Measurements from ENCODE around the gene IDH3B.

The IDH3B gene

DNA sequence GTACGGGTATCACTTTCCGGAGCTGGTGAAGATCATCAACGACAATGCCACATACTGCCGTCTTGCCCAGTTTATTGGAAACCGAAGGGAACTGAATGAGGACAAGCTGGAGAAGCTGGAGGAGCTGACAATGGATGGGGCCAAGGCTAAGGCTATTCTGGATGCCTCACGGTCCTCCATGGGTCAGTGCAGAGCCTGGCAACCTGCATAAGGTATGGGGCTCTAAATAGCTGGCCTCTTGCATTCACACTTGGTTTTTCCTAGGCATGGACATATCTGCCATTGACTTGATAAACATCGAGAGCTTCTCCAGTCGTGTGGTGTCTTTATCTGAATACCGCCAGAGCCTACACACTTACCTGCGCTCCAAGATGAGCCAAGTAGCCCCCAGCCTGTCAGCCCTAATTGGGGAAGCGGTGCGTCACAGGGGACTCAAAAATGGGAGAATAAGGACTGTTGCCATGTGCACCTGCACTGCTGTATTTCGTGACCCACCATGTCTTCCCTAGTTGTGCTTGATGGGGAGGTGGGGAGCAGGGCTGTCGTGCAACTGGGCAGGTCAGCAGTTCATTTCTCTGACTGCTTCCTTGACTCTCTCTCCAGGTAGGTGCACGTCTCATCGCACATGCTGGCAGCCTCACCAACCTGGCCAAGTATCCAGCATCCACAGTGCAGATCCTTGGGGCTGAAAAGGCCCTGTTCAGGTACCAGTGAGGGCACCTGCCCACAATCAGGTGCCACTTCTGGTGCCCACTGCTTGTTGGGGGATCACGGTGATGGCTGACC lies 8.5 kb downstream of the IDH3B start:
- no peak for DNase-seq

DNA sequence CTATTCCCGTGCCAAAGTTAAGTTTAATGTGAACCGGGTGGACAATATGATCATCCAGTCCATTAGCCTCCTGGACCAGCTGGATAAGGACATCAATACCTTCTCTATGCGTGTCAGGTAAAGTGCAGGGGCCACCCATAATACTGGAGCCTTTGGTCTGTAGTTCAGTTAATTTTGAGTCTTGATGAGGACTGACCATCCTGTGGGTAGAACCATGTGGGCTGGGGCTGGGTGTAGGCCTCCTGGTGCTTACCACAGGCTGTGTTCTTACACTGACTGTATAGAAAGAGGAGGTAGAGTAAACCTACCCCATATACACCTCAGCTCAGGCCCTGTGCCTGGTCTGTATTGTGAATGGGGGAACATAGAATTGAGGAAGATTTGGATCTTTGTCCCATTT lies 9.2 kb downstream of the IDH3B start:
- DNase-seq = no peak

DNA sequence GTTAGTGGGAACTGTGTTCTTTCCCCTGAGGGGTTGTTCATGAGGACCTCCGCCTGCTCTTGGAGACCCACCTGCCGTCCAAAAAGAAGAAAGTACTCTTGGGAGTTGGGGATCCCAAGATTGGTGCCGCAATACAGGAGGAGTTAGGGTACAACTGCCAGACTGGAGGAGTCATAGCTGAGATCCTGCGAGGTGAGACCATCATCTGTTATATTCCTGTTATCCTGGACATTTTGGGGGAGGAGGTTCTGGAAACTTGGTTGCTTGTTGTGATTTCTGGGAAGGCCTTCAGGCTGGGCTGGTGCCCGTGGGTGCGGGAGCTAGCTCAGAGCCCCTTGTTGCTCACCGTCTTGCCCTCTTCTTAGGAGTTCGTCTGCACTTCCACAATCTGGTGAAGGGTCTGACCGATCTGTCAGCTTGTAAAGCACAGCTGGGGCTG lies 9.6 kb downstream of the IDH3B start:
- DNase-seq = no peak

GRCh38 chr20:2653556-2654383 lies 10.2 kb downstream of the IDH3B start:
- no peak for DNase-seq

- no peak for DNase-seq
These were observed 11.1 kb downstream of the IDH3B start for GRCh38 chr20:2652724-2653555.

- peak; percentile 72 for DNase-seq
These were observed 12.0 kb downstream of the IDH3B start, which contains the start of gene NOP56 for GRCh38 chr20:2651772-2652723. TSS of gene NOP56 (plus strand) at chr20:2652632. CDS start at chr20:2652661, 29 bp downstream.

DNA sequence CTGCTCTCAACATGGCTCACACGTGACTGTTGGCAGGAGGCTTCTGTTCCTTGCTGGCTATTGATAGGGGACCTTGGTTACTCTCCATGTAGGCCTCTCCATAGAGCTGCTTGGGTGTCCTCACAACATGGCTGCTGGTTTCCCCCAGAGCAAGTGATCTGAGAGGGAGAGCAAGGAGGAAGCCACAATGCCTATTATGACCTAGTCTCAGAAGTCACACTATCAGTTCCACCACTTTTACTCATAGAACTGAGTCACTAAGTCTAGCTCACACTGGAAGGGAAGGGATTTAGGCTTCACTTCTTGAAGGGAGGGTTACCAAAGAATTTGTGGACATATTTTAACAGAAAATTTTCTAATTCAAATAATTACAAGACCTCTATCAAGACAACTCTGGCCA lies 20.3 kb downstream of the IDH3B start:
- DNase-seq = no peak

DNA sequence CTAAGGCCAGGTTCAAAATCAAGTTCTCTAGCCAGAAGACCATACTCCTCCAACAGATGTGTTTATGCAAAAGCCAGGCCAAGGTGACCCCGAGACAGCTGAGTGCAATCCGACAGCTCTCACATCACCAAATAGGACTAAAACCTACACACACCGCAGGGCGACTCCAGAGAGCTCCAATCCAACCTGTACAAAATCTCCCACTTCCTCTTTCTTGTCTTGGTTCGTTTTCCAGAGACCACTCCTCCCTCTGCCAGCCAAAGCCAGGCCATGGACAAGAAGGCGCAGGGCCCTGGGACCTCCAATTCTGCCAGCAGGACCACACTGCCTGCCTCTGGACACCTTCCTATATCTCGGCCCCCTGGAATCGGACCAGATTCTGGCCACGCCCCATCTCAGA lies 23.1 kb downstream of the IDH3B start:
- DNase-seq = no peak

DNA sequence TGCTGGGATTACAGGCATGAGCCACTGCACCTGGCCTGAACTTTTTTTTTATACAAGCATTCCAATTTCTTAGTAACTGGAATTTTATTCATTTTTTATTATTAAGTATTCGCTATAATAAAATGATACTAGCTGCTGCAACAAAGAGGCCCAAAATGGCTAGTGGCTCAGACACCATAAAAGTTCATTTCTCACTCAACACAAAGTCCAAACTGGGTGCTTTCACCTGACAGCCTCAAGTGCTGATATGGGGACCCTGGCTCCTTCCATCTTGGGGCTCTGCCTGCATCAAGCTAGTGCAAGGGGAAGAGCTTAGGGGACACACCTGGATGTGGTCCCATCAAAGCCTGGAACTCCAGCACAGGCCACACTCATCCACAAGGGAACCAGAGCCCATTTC lies 23.8 kb downstream of the IDH3B start:
- DNase-seq = no peak

DNA sequence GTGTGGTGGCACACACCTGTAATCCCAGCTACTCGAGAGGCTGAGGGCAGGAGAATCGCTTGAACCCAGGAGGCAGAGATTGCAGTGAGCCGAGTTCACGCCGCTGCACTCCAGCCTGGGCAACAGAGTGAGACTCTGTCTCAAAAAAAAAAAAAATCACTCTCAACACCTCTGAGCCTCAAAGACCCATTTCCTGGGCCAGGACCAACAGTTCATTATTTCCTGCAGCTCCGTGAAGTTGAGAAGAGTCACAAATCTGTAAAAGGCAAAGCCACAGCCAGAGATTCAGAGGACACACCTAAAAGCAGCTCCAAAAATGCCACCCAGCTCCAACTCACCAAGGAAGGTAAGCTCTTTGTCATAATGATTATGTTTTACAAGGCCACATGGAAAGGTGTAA lies 26.8 kb downstream of the IDH3B start:
- DNase-seq = no peak

- DNase-seq = no peak
These were observed 30.6 kb downstream of the IDH3B start for GRCh38 chr20:2633381-2633780.

- no peak for DNase-seq
These were observed 32.8 kb downstream of the IDH3B start for GRCh38 chr20:2631228-2631627.

DNA sequence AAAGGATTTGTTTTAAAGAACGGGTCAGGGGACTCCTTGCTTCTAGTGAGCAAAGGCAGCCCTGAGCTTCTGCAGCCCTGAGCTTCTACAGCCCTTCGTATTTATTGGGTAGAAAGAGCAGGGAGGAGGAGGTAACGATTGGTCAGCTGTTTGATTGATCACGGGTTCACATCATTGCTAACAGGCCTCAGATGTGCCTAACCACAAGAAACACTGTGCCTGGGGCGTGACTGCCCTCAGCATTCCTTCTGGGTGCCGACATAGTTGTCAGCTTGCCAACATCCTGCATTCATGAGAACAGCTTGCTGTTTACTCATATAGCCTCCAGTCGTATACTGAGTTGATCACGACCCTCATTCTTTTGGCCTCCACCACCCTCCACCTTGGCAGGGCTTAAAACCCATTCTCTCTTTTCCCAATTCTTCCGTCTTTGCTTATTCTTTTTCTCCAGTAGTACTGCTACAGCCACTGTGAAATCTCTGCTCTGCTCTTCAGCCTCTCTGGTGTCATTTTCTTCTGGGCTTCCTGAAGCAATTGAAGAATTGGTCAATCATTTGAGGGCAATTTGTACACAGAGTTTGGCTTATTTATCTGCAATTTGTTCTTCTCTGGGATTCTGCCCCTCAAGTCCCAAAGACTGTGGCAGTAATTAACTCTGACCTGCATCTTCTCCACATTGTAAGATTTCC lies 37.0 kb downstream of the IDH3B start:
- DNase-seq = peak; percentile 58

DNA sequence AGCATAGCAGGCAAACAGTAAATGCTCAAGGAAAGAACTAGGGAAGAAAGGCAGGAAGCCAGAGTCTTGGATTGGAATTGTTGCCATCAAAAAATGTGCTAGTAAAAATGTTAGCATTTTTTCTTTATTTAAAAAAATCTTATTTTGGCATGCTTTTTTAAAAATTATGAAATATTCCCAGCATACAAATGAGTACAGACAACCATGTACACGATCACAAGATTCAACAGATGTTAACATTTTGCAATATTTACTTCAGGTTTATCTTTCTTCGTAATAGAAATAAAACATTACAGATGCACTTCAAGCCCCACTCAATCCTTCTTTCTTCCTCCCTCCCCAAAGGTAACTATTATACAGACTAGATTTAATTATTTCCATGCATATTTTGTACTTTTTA lies 39.0 kb downstream of the IDH3B start:
- no peak for DNase-seq

DNA sequence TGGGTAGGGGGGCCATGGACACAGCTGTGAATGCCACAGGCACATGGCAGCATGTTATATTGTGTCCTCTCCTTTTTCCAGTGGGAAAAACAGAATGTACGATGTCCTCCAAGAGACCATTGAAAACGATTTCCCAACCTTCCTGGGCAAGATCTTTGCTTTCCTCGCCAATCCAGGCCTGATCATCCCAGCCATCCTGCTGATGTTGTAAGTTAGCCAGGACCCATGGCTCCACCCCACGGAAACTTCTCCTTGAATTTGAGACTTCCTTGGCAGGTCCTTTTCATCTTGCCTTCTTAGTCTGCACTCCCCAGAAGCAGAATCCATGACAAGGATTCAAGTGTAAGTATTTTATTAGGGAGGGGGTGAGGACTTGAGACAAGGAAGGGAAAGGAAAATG lies 39.8 kb downstream of the IDH3B start:
- DNase-seq = no peak

GRCh38 chr20:2619961-2620595 lies 43.9 kb downstream of the IDH3B start:
- DNase-seq = no peak

DNA sequence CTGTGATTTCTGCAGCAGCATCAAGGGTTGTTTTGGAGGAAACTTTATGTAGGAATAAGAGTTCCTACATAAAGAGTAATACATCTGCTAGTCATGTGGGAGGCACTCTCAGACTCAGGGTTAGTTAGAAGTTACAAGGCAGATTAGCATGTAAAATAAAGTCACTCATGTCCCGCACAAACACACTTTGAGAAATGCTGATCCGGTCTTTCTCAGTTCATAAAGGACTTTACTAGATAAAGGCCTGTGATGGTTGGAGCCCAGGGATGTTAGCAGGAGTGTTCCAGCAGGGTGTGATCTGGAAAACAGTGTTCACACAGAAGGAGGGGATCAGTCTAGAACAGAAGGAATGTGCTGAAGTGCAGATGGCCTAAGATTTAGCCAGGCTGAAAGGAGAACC lies 44.7 kb downstream of the IDH3B start:
- DNase-seq = no peak

GRCh38 chr20:2618815-2619214 lies 45.2 kb downstream of the IDH3B start:
- DNase-seq = no peak

DNA sequence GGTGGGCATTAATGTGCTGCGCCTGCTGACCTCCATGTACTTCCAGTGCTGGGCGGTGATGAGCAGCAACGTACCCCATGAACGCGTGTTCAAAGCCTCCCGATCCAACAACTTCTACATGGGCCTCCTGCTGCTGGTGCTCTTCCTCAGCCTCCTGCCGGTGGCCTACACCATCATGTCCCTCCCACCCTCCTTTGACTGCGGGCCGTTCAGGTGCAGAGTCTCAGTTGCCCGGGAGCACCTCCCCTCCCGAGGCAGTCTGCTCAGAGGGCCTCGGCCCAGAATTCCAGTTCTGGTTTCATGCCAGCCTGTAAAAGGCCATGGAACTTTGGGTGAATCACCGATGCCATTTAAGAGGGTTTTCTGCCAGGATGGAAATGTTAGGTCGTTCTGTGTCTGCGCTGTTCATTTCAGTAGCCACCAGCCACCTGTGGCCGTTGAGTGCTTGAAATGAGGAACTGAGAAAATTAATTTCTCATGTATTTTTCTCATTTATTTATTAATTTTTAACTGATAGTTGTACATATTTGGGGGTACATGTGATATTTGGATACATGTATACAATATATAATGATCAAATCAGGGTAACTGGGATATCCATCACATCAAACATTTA lies 46.8 kb downstream of the IDH3B start:
- no peak for DNase-seq

- no peak for DNase-seq
These were observed 47.4 kb downstream of the IDH3B start for GRCh38 chr20:2616634-2617033.

All from NCI-H226 (cell line).